HepG2 (cell line): ENCODE data around the gene NINL. TPM values are rescaled to one million over a fixed set of nuclear protein-coding genes. Genes with fewer than 3 reads are reported as not detected.

ENCODE experiments used
- CBX2 ChIP-seq, 2 experiments: fragments of 200-600 bp in 1 of 2; sonication (generic); formaldehyde crosslinking in 1 of 2; IDR thresholded peaks; 2 replicates each; pipeline versions ENCODE4 v1.7.0 to v1.8.1; 2018 to 2022; ENCODE audit warnings: low read depth in 2 of 2, low read length in 1 of 2, mild to moderate bottlenecking in 1 of 2, missing genetic modification reagents in 1 of 2
- CCDC6 ChIP-seq: sonication (generic); formaldehyde crosslinking; IDR thresholded peaks from 2 replicates; pipeline ENCODE4 v1.8.1; 2022; ENCODE audit warnings: mild to moderate bottlenecking, missing genetic modification reagents, moderate library complexity
- DNMT3B ChIP-seq: conservative IDR thresholded peaks from 2 replicates; pipeline ENCODE4 v1.6.1; 2016; ENCODE audit warnings: missing biosample characterization, control low read depth
- NFE2 ChIP-seq: sonication (generic); formaldehyde crosslinking; IDR thresholded peaks from 2 replicates; pipeline ENCODE4 v1.4.0; 2020; ENCODE audit warnings: missing genetic modification reagents
- PRMT3 ChIP-seq: sonication (generic); formaldehyde crosslinking; IDR thresholded peaks from 2 replicates; pipeline ENCODE4 v1.8.1; 2022; ENCODE audit warnings: low read depth, mild to moderate bottlenecking, moderate library complexity, missing genetic modification reagents, borderline replicate concordance
- REPIN1 ChIP-seq: sonication (generic); formaldehyde crosslinking; IDR thresholded peaks from 2 replicates; pipeline ENCODE4 v1.8.0; 2022; ENCODE audit warnings: missing genetic modification reagents, low read depth, mild to moderate bottlenecking, borderline replicate concordance
- SMARCC2 ChIP-seq: fragments of 450-650 bp; IDR thresholded peaks from 2 replicates; pipeline ENCODE4 v1.6.1; 2017; ENCODE audit warnings: antibody characterized with exemption, mild to moderate bottlenecking
- SP140L ChIP-seq: sonication (generic); formaldehyde crosslinking; IDR thresholded peaks from 2 replicates; pipeline ENCODE4 v1.4.0; 2020; ENCODE audit warnings: missing genetic modification reagents, borderline replicate concordance
- SP2 ChIP-seq: sonication (generic); formaldehyde crosslinking; IDR thresholded peaks from 2 replicates; pipeline ENCODE4 v1.5.1; 2020; ENCODE audit warnings: mild to moderate bottlenecking, missing genetic modification reagents
- WIZ ChIP-seq: sonication (generic); formaldehyde crosslinking; IDR thresholded peaks from 2 replicates; pipeline ENCODE4 v1.5.1; 2020; ENCODE audit warnings: mild to moderate bottlenecking, missing genetic modification reagents
- ZBTB33 ChIP-seq: sonication (generic); formaldehyde crosslinking; IDR thresholded peaks from 2 replicates; pipeline ENCODE4 v1.4.0; 2020; ENCODE audit warnings: missing genetic modification reagents
- ZNF225 ChIP-seq: sonication (generic); formaldehyde crosslinking; IDR thresholded peaks from 2 replicates; pipeline ENCODE4 v1.4.0; 2020; ENCODE audit warnings: mild to moderate bottlenecking, missing genetic modification reagents
- ZNF260 ChIP-seq: sonication (generic); formaldehyde crosslinking; IDR thresholded peaks from 2 replicates; pipeline ENCODE4 v1.4.0; 2020; ENCODE audit warnings: missing genetic modification reagents, low read depth, mild to moderate bottlenecking, borderline replicate concordance
- polyA plus RNA-seq, 8 experiments: library from polyadenylated mRNA; depleted of rRNA in 3 of 8; stranded (reverse) in 7 of 8; unstranded in 1 of 8; fragments of >200 nt; fragmentation: Illumina TruSeq in 4 of 8; extraction: Trizol in 4 of 8; gene quantifications; 2 replicates each; pipeline versions ENCODE4 v1.2.1 to v1.2.3, GENCODE V29; 2011 to 2016; ENCODE audit warnings: low read depth in 4 of 8, missing spikeins in 1 of 8, mixed read lengths in 1 of 8; ENCODE audit not compliant: insufficient read depth in 1 of 8
- total RNA-seq, 5 experiments: library from RNA; depleted of rRNA; stranded (reverse); fragments of >200 nt; fragmentation: Illumina TruSeq; extraction: Trizol; gene quantifications; 2 replicates each; pipeline ENCODE4 v1.2.3, GENCODE V29; 2016; ENCODE audit warnings: low read depth in 1 of 5
- TF ChIP-seq, protein P1 (sequence below): sonication (generic); formaldehyde crosslinking; IDR thresholded peaks from 2 replicates; pipeline ENCODE4 v1.5.0; 2020; ENCODE audit warnings: missing genetic modification reagents
- TF ChIP-seq, protein P2 (sequence below): sonication (generic); formaldehyde crosslinking; IDR thresholded peaks from 2 replicates; pipeline ENCODE4 v1.4.0; 2020; ENCODE audit warnings: low read depth, mild to moderate bottlenecking, missing genetic modification reagents

The NINL gene
- total and polyA plus RNA-seq, 2 of the 13 experiments (the other 11 are each of a cell fraction or from before 2014, with no cell fraction given), result 32.3 to 34.3 TPM

DNA sequence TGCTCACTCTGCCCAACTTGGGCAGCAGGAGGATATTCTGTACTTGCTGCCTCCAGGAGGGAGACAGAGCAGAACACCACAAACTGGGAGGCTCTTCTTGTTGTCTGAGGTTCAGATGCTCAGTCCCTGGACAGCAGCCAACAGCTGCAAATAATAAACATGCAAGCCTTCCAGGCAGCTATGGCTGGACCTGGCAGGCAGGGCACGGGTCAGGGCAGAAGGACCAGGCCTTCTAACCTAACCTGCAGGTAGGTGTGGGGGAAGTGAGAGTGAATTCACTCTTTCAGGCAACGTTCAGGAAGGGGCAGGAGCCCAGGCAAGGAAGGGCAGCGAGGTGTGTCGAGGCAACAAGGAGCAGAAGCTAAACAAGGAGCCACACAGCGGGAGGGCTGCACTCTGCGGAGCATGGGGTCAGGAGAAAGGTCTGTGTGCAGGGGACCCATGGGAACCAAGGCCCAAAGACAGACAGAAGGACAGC, 31.5 kb downstream of the NINL start (continued):
- TF ChIP-seq, protein P1, sequence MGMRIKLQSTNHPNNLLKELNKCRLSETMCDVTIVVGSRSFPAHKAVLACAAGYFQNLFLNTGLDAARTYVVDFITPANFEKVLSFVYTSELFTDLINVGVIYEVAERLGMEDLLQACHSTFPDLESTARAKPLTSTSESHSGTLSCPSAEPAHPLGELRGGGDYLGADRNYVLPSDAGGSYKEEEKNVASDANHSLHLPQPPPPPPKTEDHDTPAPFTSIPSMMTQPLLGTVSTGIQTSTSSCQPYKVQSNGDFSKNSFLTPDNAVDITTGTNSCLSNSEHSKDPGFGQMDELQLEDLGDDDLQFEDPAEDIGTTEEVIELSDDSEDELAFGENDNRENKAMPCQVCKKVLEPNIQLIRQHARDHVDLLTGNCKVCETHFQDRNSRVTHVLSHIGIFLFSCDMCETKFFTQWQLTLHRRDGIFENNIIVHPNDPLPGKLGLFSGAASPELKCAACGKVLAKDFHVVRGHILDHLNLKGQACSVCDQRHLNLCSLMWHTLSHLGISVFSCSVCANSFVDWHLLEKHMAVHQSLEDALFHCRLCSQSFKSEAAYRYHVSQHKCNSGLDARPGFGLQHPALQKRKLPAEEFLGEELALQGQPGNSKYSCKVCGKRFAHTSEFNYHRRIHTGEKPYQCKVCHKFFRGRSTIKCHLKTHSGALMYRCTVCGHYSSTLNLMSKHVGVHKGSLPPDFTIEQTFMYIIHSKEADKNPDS (CRISPR knock-in tag), result no peak
- TF ChIP-seq CBX2 (IDR thresholded peaks at IDR 0.05; ENCODE audit: low read depth, low read length) (no peak), CBX2 (CRISPR knock-in tag; IDR thresholded peaks at IDR 0.05; ENCODE audit: low read depth) (no peak), PRMT3 (CRISPR knock-in tag) (no peak), ZNF225 (CRISPR knock-in tag) (0 out of 2 replicates have a peak, but pooled peaks have one; percentile 50), CCDC6 (CRISPR knock-in tag) (no peak), ZNF260 (CRISPR knock-in tag) (no peak), SP2 (CRISPR knock-in tag) (no peak), REPIN1 (CRISPR knock-in tag) (no peak), SP140L (no peak), ZBTB33 (CRISPR knock-in tag) (no peak), SMARCC2 (no peak), NFE2 (no peak), WIZ (CRISPR knock-in tag) (no peak), DNMT3B (CRISPR knock-in tag) (no peak)
- TF ChIP-seq, protein P2, sequence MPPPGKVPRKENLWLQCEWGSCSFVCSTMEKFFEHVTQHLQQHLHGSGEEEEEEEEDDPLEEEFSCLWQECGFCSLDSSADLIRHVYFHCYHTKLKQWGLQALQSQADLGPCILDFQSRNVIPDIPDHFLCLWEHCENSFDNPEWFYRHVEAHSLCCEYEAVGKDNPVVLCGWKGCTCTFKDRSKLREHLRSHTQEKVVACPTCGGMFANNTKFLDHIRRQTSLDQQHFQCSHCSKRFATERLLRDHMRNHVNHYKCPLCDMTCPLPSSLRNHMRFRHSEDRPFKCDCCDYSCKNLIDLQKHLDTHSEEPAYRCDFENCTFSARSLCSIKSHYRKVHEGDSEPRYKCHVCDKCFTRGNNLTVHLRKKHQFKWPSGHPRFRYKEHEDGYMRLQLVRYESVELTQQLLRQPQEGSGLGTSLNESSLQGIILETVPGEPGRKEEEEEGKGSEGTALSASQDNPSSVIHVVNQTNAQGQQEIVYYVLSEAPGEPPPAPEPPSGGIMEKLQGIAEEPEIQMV (CRISPR knock-in tag), result no peak; the same call in 1 of the 2 replicates
